LNCAP (cell line): ENCODE data around the gene DMRT1.

ENCODE experiments used
- TF ChIP-seq, protein P1 (sequence below): fragments of 450-650 bp; IDR thresholded peaks from 2 replicates; pipeline ENCODE4 v1.5.1; 2017; ENCODE audit warnings: mild to moderate bottlenecking

Gene DMRT1

DNA sequence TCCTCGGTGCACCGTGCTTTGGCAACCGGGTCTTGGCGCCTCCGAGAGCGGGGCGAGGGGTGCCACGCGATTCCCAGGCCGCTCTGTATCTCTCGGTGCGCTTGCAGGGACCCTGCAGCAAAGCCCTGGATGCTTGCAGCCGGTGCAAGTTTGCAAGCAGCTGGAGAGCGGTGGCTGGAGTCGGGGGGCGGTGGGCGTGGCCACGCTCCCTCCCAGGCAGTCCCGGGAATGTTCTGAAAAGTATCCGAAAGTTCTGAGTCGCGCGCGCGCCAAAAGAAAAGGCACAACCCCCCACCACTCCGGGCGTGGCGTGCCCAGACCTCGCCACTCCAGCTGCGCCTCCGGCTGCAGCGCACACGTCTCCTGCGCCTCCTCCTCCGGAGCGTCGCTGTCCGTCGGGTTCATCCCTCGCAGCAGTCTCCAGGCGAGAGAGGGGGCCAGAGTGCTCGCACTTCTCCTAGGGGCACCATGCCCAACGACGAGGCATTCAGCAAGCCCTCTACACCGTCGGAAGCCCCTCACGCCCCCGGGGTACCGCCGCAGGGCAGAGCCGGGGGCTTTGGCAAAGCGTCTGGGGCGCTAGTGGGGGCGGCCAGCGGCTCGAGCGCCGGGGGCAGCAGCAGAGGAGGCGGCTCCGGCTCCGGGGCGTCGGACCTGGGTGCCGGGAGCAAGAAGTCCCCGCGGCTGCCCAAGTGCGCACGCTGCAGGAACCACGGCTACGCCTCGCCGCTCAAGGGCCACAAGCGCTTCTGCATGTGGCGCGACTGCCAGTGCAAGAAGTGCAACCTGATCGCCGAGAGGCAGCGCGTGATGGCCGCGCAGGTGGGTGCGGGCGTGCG is at the start of gene DMRT1:
Gene DMRT1, plus strand, starts transcription at position 327 of the 839 bp plus-strand sequence. Its CDS starts 142 bp downstream, at position 469.
- TF ChIP-seq, protein P1, sequence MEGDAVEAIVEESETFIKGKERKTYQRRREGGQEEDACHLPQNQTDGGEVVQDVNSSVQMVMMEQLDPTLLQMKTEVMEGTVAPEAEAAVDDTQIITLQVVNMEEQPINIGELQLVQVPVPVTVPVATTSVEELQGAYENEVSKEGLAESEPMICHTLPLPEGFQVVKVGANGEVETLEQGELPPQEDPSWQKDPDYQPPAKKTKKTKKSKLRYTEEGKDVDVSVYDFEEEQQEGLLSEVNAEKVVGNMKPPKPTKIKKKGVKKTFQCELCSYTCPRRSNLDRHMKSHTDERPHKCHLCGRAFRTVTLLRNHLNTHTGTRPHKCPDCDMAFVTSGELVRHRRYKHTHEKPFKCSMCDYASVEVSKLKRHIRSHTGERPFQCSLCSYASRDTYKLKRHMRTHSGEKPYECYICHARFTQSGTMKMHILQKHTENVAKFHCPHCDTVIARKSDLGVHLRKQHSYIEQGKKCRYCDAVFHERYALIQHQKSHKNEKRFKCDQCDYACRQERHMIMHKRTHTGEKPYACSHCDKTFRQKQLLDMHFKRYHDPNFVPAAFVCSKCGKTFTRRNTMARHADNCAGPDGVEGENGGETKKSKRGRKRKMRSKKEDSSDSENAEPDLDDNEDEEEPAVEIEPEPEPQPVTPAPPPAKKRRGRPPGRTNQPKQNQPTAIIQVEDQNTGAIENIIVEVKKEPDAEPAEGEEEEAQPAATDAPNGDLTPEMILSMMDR: no peak

DNA sequence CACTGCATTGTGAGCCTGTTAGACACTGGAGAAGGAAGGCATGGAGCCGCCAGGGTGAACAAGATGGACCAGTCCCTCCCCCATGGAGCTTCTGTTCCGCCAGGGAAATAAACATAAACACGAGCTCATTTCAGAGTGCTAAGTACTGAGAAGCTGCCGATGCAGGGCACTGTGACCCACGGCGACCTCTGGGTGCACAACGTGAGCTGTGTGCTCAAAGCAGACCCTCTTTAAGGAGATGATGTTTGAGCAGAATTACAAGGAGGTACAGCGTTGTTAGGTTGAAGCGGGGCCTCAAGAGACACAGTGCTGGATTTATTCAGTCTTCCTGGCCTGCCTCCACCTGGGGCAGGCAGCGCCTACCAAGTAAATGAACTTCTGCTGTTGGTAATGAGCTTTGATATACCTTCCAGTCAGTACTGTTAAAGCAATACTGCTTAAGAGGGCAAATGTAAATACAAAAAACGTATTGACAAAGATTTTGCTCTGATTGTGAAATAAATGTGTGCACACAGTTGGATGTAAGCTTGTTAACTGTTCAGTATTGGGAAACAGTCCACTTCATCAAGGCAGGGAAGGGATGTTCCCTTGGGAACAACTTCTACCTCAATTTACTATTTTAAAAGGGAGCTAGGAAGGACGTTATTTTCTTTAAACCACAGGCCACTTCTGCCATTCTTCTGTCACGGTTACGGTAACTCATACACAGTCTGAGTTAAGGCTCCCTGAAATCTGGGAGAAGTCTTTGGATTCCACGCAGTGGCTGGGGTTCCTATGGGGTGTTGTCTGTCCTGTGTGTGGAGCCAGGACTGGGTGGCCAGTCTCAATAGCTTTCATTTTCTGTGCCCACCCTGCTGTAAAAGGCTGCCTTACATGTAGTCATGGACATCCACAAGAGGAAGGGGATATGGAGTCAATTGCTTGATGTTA is 48.9 kb upstream of the DMRT1 start:
- TF ChIP-seq, protein P1: no peak

DNA sequence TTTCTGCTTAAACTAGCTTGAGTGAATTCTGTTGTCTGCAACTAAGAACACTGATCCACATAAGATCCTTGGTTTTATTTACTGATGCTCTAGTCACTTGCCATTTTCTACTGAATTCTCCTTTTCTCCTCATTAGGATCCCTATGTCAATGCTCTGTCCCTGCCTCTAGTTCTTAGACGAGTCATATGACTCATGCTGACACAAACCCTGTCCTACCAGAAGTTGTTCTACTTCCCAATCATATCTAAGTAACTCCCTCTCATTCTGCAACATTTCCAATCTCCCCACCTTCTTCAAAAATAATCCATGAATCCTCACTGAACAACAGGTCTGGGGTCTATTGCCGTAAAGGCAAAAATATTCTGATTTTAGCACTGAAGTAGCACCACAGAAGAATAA is 47.1 kb upstream of the DMRT1 start:
- TF ChIP-seq, protein P1: no peak

GRCh38 chr9:795869-796268 is 45.6 kb upstream of the DMRT1 start:
- TF ChIP-seq, protein P1: no peak

GRCh38 chr9:800591-801150 is 40.8 kb upstream of the DMRT1 start:
- TF ChIP-seq, protein P1: no peak

DNA sequence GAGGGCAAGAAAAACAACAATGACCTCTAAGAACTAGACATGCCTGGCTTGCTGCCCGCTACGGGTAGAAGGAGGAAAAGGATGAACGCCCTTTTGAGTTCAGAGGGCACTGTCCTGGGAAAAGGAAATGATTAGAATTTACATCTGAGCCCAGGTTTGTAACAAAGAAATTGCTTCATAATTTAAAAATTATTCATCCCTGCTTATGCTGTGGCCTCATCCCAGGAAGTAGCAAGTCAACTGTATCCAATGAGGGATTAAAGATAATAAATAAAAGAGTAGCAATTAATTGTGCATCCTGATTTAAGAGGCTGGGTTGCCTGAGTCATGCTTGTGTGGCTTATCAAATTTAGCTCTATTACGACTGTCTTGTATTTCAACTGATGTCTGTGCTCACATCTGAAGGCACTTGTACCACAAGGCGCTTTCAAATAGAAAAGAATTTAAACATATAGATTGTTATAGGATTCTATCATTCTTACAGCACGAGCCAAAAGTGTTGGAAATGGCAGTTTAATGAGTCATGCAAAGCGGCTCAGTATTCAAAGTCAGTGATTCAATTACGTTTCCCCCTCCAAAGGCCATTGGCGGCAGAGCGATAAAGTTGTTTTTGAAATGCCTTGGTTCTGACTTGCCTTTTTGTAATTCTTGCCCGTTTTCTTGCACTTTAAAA is 40.0 kb upstream of the DMRT1 start:
- TF ChIP-seq, protein P1: no peak

DNA sequence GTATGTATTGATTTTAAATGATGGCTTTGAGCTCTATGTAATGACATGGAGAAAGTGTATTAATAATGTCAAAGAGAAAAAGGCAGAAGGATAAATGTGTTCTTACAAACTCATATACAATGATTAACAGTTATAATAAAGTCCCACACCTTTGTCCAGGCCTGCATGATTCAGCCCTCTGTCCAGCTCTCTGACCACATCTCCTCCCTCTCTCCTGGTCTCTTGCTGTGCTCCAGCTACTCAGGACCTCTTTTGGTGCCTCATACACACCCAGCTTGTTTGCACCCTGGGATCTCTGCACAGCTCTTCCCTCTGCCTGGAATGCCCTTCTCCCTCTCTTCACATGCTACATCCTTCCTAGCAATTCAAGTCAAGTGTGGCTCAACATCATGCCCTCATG is 37.5 kb upstream of the DMRT1 start:
- TF ChIP-seq, protein P1: no peak
